NT2/D1 (cell line): Measurements from ENCODE around the gene SCAI.
"Not testable (repeated sequence)": the region's sequence is repeated elsewhere in the genome, so short reads cannot be mapped to it uniquely, and the experiment has no call there.

Experiments used
- DNase-seq: peaks from one replicate; pipeline ENCODE4 v3.0.0-alpha.2; 2011; ENCODE audit warnings: low read depth, low spot score
- H3K27me3 ChIP-seq: 2 replicates; pipeline ENCODE4 v1.6.0; 2011; ENCODE audit warnings: mild to moderate bottlenecking; ENCODE audit not compliant: insufficient read length, insufficient read depth
- H3K36me3 ChIP-seq: 2 replicates; pipeline ENCODE4 v1.6.1; 2011; ENCODE audit warnings: mild to moderate bottlenecking, low read length, mixed read lengths; ENCODE audit not compliant: insufficient read depth, insufficient read length
- H3K4me1 ChIP-seq: 2 replicates; pipeline ENCODE4 v1.5.1; 2011; ENCODE audit not compliant: insufficient read depth, insufficient read length
- H3K4me3 ChIP-seq: 2 replicates; pipeline ENCODE4 v1.5.1; 2011; ENCODE audit warnings: low read depth; ENCODE audit not compliant: insufficient read length
- H3K9ac ChIP-seq: 2 replicates; pipeline ENCODE4 v1.6.0; 2011; ENCODE audit warnings: low read depth; ENCODE audit not compliant: insufficient read length
- H3K9me3 ChIP-seq: 2 replicates; pipeline ENCODE4 v1.5.1; 2011; ENCODE audit warnings: mild to moderate bottlenecking, low read length; ENCODE audit not compliant: insufficient read depth
- SUZ12 ChIP-seq: IDR thresholded peaks from 2 replicates; pipeline ENCODE4 v1.6.1; 2011; ENCODE audit not compliant: insufficient read length, insufficient read depth; ENCODE audit errors: extremely low read depth
- YY1 ChIP-seq: IDR thresholded peaks from 2 replicates; pipeline ENCODE4 v1.6.1; 2011; ENCODE audit not compliant: insufficient read length, insufficient read depth
- ZNF274 ChIP-seq: IDR thresholded peaks from 2 replicates; pipeline ENCODE4 v1.6.1; 2011; ENCODE audit warnings: mild to moderate bottlenecking, low read depth, low read length

Gene SCAI

DNA sequence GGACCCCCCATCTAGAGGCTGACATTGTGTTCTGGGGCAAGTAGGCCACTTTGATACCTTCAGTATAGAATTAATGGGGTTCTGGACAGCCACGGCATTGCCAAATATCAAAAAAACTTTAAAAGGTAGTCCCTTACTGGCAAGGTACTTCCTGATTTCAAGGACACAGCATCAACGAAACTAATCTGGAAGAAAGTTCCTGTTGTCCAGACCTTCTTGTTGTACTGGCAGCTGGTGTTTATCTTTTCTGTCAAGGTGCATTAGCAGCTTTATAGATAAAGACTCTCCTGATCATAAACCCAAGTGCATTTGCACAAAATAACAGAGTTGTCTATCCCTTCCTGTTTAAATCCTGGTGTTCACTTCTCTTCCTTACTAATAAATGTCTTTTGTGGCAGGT is 178.7 kb downstream of the SCAI start:
- H3K9ac ChIP-seq, result no peak overlapping the region
- H3K4me1 ChIP-seq, result no peaks in the 10 kb centered on the region
- H3K4me3 ChIP-seq, result no peak overlapping the region
- H3K36me3 ChIP-seq, result no peaks in the 10 kb centered on the region
- no peaks in the 10 kb centered on the region for H3K27me3 ChIP-seq
- TF ChIP-seq YY1 (no peak), SUZ12 (no peak), ZNF274 (no peak)
- no peak for DNase-seq
- no peaks in the 10 kb centered on the region for H3K9me3 ChIP-seq

DNA sequence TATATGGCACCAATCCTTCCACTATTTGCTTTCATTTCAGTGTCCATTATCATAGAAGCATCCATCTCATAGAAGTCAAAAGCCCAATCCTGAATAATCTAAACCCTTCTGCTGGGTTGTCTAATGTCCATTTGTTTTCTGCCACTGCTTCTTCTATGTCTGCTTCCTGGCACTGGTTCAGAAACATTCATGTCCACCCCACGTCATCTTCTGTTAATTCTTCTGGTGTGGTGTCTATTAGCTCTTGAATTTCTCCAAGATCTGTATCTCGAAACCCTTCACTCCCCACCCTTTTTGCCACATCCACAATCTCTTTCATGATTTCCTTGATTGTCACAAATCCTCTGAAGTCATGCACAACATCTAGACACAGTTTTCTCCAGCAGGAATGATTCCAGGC is 179.3 kb downstream of the SCAI start:
- TF ChIP-seq YY1 (no peak), ZNF274 (no peak), SUZ12 (no peak)
- no peak overlapping the region for H3K4me3 ChIP-seq
- no peak overlapping the region for H3K9ac ChIP-seq
- H3K27me3 ChIP-seq, result no peaks in the 10 kb centered on the region
- no peak for DNase-seq
- H3K4me1 ChIP-seq, result no peaks in the 10 kb centered on the region
- H3K9me3 ChIP-seq, result no peaks in the 10 kb centered on the region
- H3K36me3 ChIP-seq, result no peaks in the 10 kb centered on the region

DNA sequence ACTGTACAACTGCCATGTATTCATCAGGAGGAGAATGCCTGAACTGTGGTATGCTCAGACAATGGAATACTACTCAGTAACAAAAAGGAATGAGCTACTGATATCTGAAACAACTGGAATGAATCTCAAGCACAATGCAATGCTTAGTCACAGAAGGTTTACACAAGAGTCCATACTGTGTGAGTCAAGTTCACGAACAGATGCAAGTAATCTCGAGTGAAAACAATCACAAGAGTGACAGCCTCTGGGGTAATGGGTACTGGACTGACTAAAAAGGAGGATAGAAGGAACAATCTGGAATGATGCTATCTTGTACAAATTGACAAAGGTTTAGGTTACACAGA is 182.9 kb downstream of the SCAI start:
- no peaks in the 10 kb centered on the region for H3K9me3 ChIP-seq
- no peaks in the 10 kb centered on the region for H3K36me3 ChIP-seq
- H3K9ac ChIP-seq, result no peak overlapping the region
- H3K4me3 ChIP-seq, result no peak overlapping the region
- no peaks in the 10 kb centered on the region for H3K4me1 ChIP-seq
- no peak for DNase-seq
- TF ChIP-seq YY1 (no peak), ZNF274 (no peak), SUZ12 (no peak)
- no peaks in the 10 kb centered on the region for H3K27me3 ChIP-seq

DNA sequence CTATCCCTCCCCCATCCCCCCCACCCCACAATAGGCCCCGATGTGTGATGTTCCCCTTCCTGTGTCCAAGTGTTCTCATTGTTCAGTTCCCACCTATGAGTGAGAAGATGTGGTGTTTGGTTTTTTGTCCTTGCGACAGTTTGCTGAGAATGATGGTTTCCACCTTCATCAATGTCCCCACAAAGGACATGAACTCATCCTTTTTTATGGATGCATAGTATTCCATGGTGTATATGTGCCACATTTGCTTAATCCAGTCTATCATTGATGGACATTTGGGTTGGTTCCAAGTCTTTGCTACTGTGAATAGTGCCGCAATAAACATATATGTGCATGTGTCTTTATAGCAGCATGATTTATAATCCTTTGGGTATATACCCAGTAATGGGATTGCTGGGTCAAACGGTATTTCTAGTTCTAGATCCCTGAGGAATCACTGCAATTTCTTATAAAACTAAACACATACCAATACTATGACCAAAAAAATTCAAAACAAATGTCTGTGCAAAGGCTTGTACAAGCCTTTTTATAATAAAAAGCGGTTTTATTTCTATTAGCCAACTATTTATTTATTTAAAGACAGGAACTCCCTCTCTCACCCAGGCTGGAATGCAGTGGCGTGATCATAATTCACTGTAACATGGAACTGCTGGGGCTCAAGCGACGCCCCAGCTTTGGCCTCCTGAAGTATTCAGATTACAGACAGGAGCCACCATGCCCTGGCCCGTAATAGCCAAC is 183.5 kb downstream of the SCAI start:
- H3K4me3 ChIP-seq, H3K4me1 ChIP-seq, H3K9me3 ChIP-seq, H3K36me3 ChIP-seq, H3K27me3 ChIP-seq, H3K9ac ChIP-seq, DNase-seq: not testable (repeated sequence)

DNA sequence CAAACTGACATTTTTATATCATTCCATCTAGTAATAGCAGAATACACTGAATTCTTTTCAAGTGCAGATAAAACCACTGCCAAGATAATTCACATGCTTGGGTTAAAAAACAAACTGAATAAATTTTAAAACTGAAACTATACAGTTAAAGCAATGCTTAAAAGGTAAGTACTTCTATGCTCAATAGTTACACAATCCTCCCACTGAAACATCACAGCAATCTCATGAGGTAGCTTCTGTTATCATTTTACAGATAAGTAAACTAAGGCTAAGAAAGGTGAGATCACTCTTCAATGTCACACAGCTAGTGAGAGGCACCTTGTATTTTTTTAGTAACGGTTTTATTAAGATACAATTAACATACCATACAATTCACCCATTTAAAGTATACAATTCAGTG is 189.1 kb downstream of the SCAI start:
- DNase-seq, result no peak
- no peak overlapping the region for H3K9ac ChIP-seq
- TF ChIP-seq SUZ12 (no peak), ZNF274 (no peak), YY1 (no peak)
- no peaks in the 10 kb centered on the region for H3K9me3 ChIP-seq
- H3K36me3 ChIP-seq, result no peaks in the 10 kb centered on the region
- no peaks in the 10 kb centered on the region for H3K27me3 ChIP-seq
- no peak overlapping the region for H3K4me3 ChIP-seq
- no peaks in the 10 kb centered on the region for H3K4me1 ChIP-seq

DNA sequence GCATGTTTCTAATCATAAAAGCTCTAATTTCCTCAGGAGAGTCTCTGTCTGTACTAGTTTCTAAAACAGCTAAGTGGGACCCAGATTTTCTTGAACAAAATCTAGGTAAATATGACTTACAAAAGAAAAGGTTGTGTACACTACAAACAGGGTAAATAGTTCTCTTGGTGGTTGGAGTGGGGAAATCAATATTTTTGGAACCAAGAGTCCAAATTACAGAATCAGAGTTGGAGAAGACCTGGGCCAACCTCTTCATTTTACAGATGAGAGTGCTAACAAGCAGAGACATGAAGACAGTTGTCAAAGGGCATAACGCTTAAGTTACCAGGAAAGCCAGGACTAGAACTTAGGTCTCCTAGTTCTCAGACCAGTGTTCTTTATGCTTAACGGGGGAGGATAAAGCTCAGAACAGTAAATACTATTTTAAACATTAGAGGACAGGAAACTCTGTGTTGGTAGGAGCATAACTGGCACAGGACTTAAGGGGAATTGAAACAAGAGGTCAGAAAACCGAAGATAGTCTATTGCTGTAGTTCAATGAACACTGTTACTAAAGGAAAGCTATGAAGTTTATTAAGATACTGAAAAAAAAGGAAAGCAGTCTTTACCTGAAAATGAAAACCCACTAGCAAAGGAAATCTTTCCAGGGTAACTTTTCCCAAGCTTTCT is 193.1 kb downstream of the SCAI start:
- no peak for DNase-seq

DNA sequence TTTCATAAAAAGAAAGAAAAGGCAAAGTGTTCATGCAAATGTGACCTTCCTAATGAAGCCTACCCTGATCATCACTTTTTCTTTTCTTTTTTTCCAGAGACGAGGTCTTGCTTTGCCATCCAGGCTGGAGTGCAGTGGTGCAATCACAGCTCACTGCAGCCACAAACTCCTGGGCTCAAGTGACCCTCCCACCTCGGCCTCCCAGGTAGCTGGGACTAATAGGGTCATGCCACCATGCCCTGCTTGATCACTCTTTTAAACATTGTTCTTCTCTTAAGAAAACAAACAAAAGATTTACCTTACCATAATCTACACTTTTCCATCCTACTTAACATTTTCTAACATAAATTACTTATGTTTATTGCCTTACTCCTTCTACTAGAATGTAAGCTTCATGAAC is 193.9 kb downstream of the SCAI start:
- H3K9ac ChIP-seq, result no peak overlapping the region
- no peak for DNase-seq
- no peak overlapping the region for H3K4me3 ChIP-seq
- no peaks in the 10 kb centered on the region for H3K27me3 ChIP-seq
- H3K4me1 ChIP-seq, result no peaks in the 10 kb centered on the region
- TF ChIP-seq ZNF274 (no peak), SUZ12 (no peak), YY1 (no peak)
- H3K9me3 ChIP-seq, result no peaks in the 10 kb centered on the region
- H3K36me3 ChIP-seq, result no peaks in the 10 kb centered on the region

More for the DNA sequence above, 193.1 kb downstream of the SCAI start:
- Histone ChIP-seq H3K9ac (no peak overlapping the region), H3K36me3 (no peaks in the 10 kb centered on the region), H3K4me3 (no peak overlapping the region), H3K9me3 (no peaks in the 10 kb centered on the region), H3K4me1 (no peaks in the 10 kb centered on the region), H3K27me3 (no peaks in the 10 kb centered on the region)
- TF ChIP-seq YY1, result no peak
- no peak for TF ChIP-seq ZNF274
- no peak for TF ChIP-seq SUZ12
